Left renal pelvis (tissue), 4 donors: ENCODE results near the gene KLHL13. TPM values are rescaled to one million over a fixed set of nuclear protein-coding genes. Genes with fewer than 3 reads are reported as not detected.
A peak's percentile ranks its signal among the peaks of the same experiment; 100 is the strongest.
"Not testable (repeated sequence)": the region's sequence is repeated elsewhere in the genome, so short reads cannot be mapped to it uniquely, and the experiment has no call there.

Source experiments
- DNase-seq, 4 donors: peaks; one replicate each; pipeline ENCODE4 v3.0.0-alpha.2; 2013; ENCODE audit warnings: low read depth in 4 of 4, low spot score in 3 of 4
- polyA plus RNA-seq, 4 donors: library from polyadenylated mRNA; unstranded; fragments of 120-200 nt; gene quantifications; one replicate each; pipeline ENCODE4 v1.2.1, GENCODE V29; 2013; ENCODE audit not compliant: insufficient read length in 4 of 4

KLHL13 gene
- 100 to 1,000 TPM in 1 of 4 donors, 10 to 100 TPM in 3; 20.1 to 123 (median 80.0) TPM for polyA plus RNA-seq

- DNase-seq, result peak in 1 of 4 donors; percentile 29
Observed at GRCh38 chrX:118116713-118117550, at the start of gene KLHL13. TSS of gene KLHL13 (minus strand) at chrX:118116810. CDS start at chrX:118028473, 88,337 bp downstream.

- DNase-seq, result no peak
Observed at GRCh38 chrX:118164138-118164537, 47.5 kb upstream of the KLHL13 start.

- DNase-seq, result no peak
Observed at GRCh38 chrX:118156953-118157608, 40.5 kb upstream of the KLHL13 start.

GRCh38 chrX:118156254-118156952 lies 39.8 kb upstream of the KLHL13 start:
- DNase-seq, result no peak

GRCh38 chrX:118153270-118153669 lies 36.7 kb upstream of the KLHL13 start:
- no peak for DNase-seq

- DNase-seq, result no peak
Observed at GRCh38 chrX:118152721-118153120, 36.1 kb upstream of the KLHL13 start.

- no peak for DNase-seq
Observed at GRCh38 chrX:118148737-118149136, 32.1 kb upstream of the KLHL13 start.

GRCh38 chrX:118147771-118148170 lies 31.2 kb upstream of the KLHL13 start:
- DNase-seq, result not testable (repeated sequence)

GRCh38 chrX:118143578-118143977 lies 27.0 kb upstream of the KLHL13 start:
- DNase-seq, result no peak

- DNase-seq, result no peak
Observed at GRCh38 chrX:118131336-118131735, 14.7 kb upstream of the KLHL13 start.

GRCh38 chrX:118129681-118130080 lies 13.1 kb upstream of the KLHL13 start:
- no peak for DNase-seq

- DNase-seq, result no peak
Observed at GRCh38 chrX:118128724-118129123, 12.1 kb upstream of the KLHL13 start.

- DNase-seq, result no peak
Observed at GRCh38 chrX:118126286-118126685, 9.7 kb upstream of the KLHL13 start.

GRCh38 chrX:118124243-118124642 lies 7.6 kb upstream of the KLHL13 start:
- DNase-seq, result not testable (repeated sequence)

- DNase-seq, result no peak
Observed at GRCh38 chrX:118117741-118118140, 1.1 kb upstream of the KLHL13 start.

GRCh38 chrX:118115953-118116712 lies 477 bp downstream of the KLHL13 start:
- DNase-seq, result no peak

- DNase-seq, result no peak
Observed at GRCh38 chrX:118114971-118115370, 1.6 kb downstream of the KLHL13 start.

GRCh38 chrX:118109065-118109464 lies 7.5 kb downstream of the KLHL13 start:
- DNase-seq, result no peak

- DNase-seq, result no peak
Observed at GRCh38 chrX:118108304-118108703, 8.3 kb downstream of the KLHL13 start.

- DNase-seq, result no peak
Observed at GRCh38 chrX:118100091-118100490, 16.5 kb downstream of the KLHL13 start.

- no peak for DNase-seq
Observed at GRCh38 chrX:118088084-118088483, 28.5 kb downstream of the KLHL13 start.
